Measurements from ENCODE around the gene AGBL1.
A peak's percentile ranks its signal among the peaks of the same experiment; 100 is the strongest.
"Not testable (repeated sequence)": the region's sequence is repeated elsewhere in the genome, so short reads cannot be mapped to it uniquely, and the experiment has no call there.

Gene AGBL1

GRCh38 chr15:86413191-86413590 is 333.5 kb downstream of the AGBL1 start:
- DNase-seq: no peak

GRCh38 chr15:86425746-86426145 is 346.1 kb downstream of the AGBL1 start:
- no peak for DNase-seq

- no peak for DNase-seq
Observed at GRCh38 chr15:86432861-86433260, 353.2 kb downstream of the AGBL1 start.

- no peak for DNase-seq
Observed at GRCh38 chr15:86433983-86434382, 354.3 kb downstream of the AGBL1 start.

- DNase-seq: no peak
Observed at GRCh38 chr15:86439614-86440013, 359.9 kb downstream of the AGBL1 start.

- no peak for DNase-seq
Observed at GRCh38 chr15:86444527-86444926, 364.9 kb downstream of the AGBL1 start.

GRCh38 chr15:86445579-86446252 is 366.0 kb downstream of the AGBL1 start:
- no peak for DNase-seq

GRCh38 chr15:86446253-86446640 is 366.6 kb downstream of the AGBL1 start:
- DNase-seq: no peak

GRCh38 chr15:86465470-86466039 is 385.9 kb downstream of the AGBL1 start:
- not testable (repeated sequence) for DNase-seq

GRCh38 chr15:86481720-86482119 is 402.0 kb downstream of the AGBL1 start:
- DNase-seq: no peak

- DNase-seq: peak; percentile 63
Observed at GRCh38 chr15:86483936-86484335, 404.3 kb downstream of the AGBL1 start.

- no peak for DNase-seq
Observed at GRCh38 chr15:86488046-86488445, 408.4 kb downstream of the AGBL1 start.

GRCh38 chr15:86489981-86490380 is 410.3 kb downstream of the AGBL1 start:
- DNase-seq: no peak

GRCh38 chr15:86491118-86491517 is 411.4 kb downstream of the AGBL1 start:
- no peak for DNase-seq

- no peak for DNase-seq
Observed at GRCh38 chr15:86493884-86494283, 414.2 kb downstream of the AGBL1 start.

GRCh38 chr15:86494475-86494874 is 414.8 kb downstream of the AGBL1 start:
- DNase-seq: no peak

- DNase-seq: no peak
Observed at GRCh38 chr15:86502301-86502700, 422.6 kb downstream of the AGBL1 start.

- DNase-seq: no peak
Observed at GRCh38 chr15:86505951-86506350, 426.3 kb downstream of the AGBL1 start.

GRCh38 chr15:86506401-86506800 is 426.7 kb downstream of the AGBL1 start:
- no peak for DNase-seq

- DNase-seq: no peak
Observed at GRCh38 chr15:86515625-86516024, 436.0 kb downstream of the AGBL1 start.

- DNase-seq: no peak
Observed at GRCh38 chr15:86522721-86523120, 443.1 kb downstream of the AGBL1 start.

- DNase-seq: no peak
Observed at GRCh38 chr15:86526938-86527690, 447.4 kb downstream of the AGBL1 start.

- not testable (repeated sequence) for DNase-seq
Observed at GRCh38 chr15:86528094-86528493, 448.4 kb downstream of the AGBL1 start.

- DNase-seq: no peak
Observed at GRCh38 chr15:86538141-86538540, 458.5 kb downstream of the AGBL1 start.
